Activated B cell treated with CpG ODN at 0.5 μM for 24 hours (primary cell): ENCODE measurements around the gene MUCL3. TPM values are rescaled to one million over a fixed set of nuclear protein-coding genes. Genes with fewer than 3 reads are reported as not detected.
A peak's percentile ranks its signal among the peaks of the same experiment; 100 is the strongest.

Experiments
- ATAC-seq: fragments of 200-7000 bp; cut with Tn5 transposase; one replicate; pipeline ENCODE4 v1.10.0; 2021; ENCODE audit warnings: low read depth, mild to moderate bottlenecking, moderate library complexity
- CTCF ChIA-PET: fragments of 350-600 bp; sonication (Branson Sonifier 250); formaldehyde crosslinking; loops from one replicate; lab custom pipeline; 2021; ENCODE audit warnings: antibody characterized with exemption; lab: Charles Lee
- POLR2A ChIA-PET: fragments of 350-600 bp; sonication (Branson Sonifier 250); formaldehyde crosslinking; loops from one replicate; lab custom pipeline; 2021; ENCODE audit warnings: antibody characterized with exemption; lab: Charles Lee
- DNase-seq: peaks from one replicate; pipeline ENCODE4 v3.0.0; 2022
- H3K27ac Mint-ChIP-seq: one replicate; pipeline ENCODE4 v1.8.0; 2020; ENCODE audit warnings: mixed read lengths
- H3K27me3 Mint-ChIP-seq: one replicate; pipeline ENCODE4 v1.8.0; 2021; ENCODE audit warnings: mixed read lengths
- H3K36me3 Mint-ChIP-seq: one replicate; pipeline ENCODE4 v1.8.0; 2021; ENCODE audit warnings: low read depth, mixed read lengths
- H3K4me1 Mint-ChIP-seq: one replicate; pipeline ENCODE4 v1.8.0; 2021; ENCODE audit warnings: mixed read lengths
- H3K4me3 Mint-ChIP-seq: one replicate; pipeline ENCODE4 v1.8.0; 2020; ENCODE audit warnings: mild to moderate bottlenecking, mixed read lengths
- H3K9me3 Mint-ChIP-seq: one replicate; pipeline ENCODE4 v1.8.0; 2020; ENCODE audit warnings: mixed read lengths
- intact Hi-C: fragments of 100-400 bp; cut with micrococcal nuclease; formaldehyde crosslinking; loops from one replicate; pipeline ENCODE4 v1.15.1; 2024
- total RNA-seq: library from RNA; stranded (reverse); gene quantifications from 2 replicates; pipeline ENCODE4 v1.2.3, GENCODE V29; 2022
- TF ChIP-seq, protein P1 (sequence below): fragments of 200-600 bp; IDR thresholded peaks from one replicate; pipeline ENCODE4 v1.8.0; 2022; ENCODE audit warnings: antibody characterized with exemption, mild to moderate bottlenecking

The MUCL3 gene
- total RNA-seq, 1 donor from 2014 or later, result not detected

DNA sequence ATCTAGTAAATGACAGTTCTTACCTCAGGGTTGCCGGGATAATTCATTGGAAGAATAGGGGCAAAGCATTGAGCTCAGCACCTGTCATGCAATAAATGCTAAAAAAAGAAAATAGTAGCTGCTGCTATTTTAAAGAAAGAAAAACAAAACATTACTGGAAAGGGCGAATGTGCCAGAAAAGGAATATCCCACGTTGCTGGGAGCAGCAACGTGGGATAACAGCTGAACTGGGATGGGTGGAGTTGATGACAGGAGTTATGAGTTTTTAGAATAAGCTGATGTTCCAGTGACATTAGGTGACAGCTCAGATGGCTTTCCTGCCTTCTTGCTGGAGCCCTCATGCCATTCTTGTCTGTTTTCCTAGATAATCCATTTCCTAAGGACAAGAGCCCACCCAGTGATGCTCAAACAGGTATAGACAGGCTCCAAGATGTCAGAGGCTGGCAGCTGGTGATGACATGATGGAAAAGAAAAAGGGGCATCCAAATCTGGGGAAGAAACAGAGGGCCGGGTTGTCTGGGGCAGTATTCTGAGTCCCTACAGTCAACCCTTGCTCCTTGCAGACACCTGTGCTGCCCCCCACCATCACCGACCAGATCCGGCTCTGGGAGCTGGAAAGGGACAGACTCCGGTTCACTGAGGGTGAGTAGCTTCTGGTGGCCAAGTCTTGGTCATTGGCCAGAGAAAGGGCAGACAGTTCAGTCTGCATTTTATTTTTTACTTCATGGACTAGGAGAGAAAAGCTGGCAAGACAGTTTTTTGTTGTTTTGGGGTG, 27.8 kb upstream of the MUCL3 start:
- ChIA-PET POLR2A (interaction anchor here (0.6 to 2.7 kb wide), 6 partner anchors 9 to 295 kb away, joined by 3 to 22 read pairs (median 8); partner anchors contain the start of genes DDR1 and MRPS18B), CTCF (interaction anchor here (0.8 to 3.4 kb wide), 11 partner anchors 28 to 174 kb away, joined by 3 to 25 read pairs (median 4); no protein-coding TSS in a partner anchor)
- Mint-ChIP-seq H3K36me3 (peaks cover 63% of the 10 kb centered on the region), H3K27me3 (no peaks in the 10 kb centered on the region), H3K4me1 (peaks cover 35% of the 10 kb centered on the region), H3K4me3 (peak overlapping the region; percentile 90), H3K27ac (peak overlapping the region; percentile 75), H3K9me3 (no peaks in the 10 kb centered on the region)
- TF ChIP-seq, protein P1, sequence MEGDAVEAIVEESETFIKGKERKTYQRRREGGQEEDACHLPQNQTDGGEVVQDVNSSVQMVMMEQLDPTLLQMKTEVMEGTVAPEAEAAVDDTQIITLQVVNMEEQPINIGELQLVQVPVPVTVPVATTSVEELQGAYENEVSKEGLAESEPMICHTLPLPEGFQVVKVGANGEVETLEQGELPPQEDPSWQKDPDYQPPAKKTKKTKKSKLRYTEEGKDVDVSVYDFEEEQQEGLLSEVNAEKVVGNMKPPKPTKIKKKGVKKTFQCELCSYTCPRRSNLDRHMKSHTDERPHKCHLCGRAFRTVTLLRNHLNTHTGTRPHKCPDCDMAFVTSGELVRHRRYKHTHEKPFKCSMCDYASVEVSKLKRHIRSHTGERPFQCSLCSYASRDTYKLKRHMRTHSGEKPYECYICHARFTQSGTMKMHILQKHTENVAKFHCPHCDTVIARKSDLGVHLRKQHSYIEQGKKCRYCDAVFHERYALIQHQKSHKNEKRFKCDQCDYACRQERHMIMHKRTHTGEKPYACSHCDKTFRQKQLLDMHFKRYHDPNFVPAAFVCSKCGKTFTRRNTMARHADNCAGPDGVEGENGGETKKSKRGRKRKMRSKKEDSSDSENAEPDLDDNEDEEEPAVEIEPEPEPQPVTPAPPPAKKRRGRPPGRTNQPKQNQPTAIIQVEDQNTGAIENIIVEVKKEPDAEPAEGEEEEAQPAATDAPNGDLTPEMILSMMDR, result no peak
- ATAC-seq, result no peak
- intact Hi-C loops, result no loop called here
- no peak for DNase-seq

DNA sequence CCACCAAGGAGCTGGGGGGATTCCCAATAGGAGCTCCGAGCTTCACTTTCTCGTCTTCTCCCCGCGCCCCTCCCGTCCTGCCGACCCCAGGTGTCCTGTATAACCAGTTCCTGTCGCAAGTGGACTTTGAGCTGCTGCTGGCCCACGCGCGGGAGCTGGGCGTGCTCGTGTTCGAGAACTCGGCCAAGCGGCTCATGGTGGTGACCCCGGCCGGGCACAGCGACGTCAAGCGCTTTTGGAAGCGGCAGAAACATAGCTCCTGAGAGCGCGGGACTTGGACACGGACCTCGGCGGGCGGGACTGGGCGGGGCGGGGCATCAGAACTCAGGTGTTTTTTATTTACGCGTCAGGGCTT, 27.1 kb upstream of the MUCL3 start:
- H3K9me3 Mint-ChIP-seq, result no peaks in the 10 kb centered on the region
- peak overlapping the region; percentile 90 for H3K4me3 Mint-ChIP-seq
- no peak for DNase-seq
- POLR2A ChIA-PET, result interaction anchor here (0.6 to 2.7 kb wide), 10 partner anchors 10 to 245 kb away, joined by 3 to 22 read pairs (median 4); partner anchors contain the start of genes DDR1 and TCF19
- CTCF ChIA-PET, result interaction anchor here (0.7 to 3.4 kb wide), 18 partner anchors 10 to 181 kb away, joined by 3 to 25 read pairs (median 3); partner anchors contain the start of gene IER3
- H3K27ac Mint-ChIP-seq, result peak overlapping the region; percentile 75
- peaks cover 29% of the 10 kb centered on the region for H3K4me1 Mint-ChIP-seq
- ATAC-seq, result no peak
- peaks cover 66% of the 10 kb centered on the region for H3K36me3 Mint-ChIP-seq
- H3K27me3 Mint-ChIP-seq, result no peaks in the 10 kb centered on the region
- intact Hi-C loops, result loop anchor here (1.0 to 2.0 kb wide), 3 partner anchors 29 to 85 kb away; partner anchors contain the start of gene DDR1
- TF ChIP-seq, protein P1, result no peak

DNA sequence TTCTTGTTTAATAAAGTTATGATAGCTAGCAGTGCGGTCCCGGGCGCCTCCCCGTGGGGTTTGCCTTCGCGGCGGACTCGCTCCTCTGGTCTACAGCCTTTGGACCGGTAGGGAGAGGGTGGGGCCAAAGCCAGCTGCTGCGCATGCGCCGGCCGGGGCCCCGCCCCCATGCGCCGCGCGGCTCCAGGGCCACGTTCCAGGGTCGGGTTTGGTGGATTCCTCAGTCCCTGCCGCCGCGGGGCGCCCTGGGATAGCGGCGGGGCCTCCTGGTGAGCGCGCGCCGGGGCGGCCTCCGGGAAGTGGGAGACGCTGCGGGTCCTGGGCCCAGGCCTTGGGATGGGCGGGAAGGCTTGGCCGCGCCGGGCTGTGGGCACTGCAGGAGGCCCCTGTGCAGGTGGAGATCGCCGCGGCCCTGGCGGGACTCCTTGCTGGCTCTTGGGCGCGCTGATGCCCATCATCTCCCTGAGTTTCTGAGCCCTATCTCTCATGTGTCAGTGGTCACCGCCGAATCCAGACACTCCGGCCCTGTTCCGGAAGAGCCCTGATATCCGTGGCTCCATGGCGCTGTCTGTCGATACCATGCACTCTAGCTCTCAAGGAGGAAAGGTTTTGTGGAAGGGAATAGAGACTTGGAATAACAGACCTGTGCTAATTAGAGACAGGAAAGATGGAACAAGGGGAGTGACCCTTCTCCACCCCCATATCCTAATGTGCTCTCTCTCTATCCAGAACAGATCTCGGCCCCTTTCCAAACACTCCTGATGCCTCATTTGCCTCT, 26.5 kb upstream of the MUCL3 start, which contains the start of gene VARS2:
Gene VARS2, plus strand, starts transcription at position 163 of the 778 bp plus-strand sequence. Its CDS starts 599 bp downstream, at position 762.
- CTCF ChIA-PET, result interaction anchor here (0.7 to 3.4 kb wide), 17 partner anchors 11 to 181 kb away, joined by 3 to 25 read pairs (median 3); partner anchors contain the start of gene IER3
- ATAC-seq (peak; percentile 96), DNase-seq (peak; percentile 94)
- peak within 1 kb of the TSS; percentile 81 for H3K27ac Mint-ChIP-seq
- peak within 1 kb of the TSS; percentile 90 for H3K4me3 Mint-ChIP-seq
- H3K9me3 Mint-ChIP-seq, result no peaks in the 10 kb centered on the region
- intact Hi-C loops, result loop anchor here (1.0 to 2.0 kb wide), 3 partner anchors 29 to 86 kb away; partner anchors contain the start of gene DDR1
- H3K4me1 Mint-ChIP-seq, result peaks cover 24% of the 10 kb centered on the region
- POLR2A ChIA-PET, result interaction anchor here (0.6 to 2.7 kb wide), 10 partner anchors 10 to 244 kb away, joined by 3 to 22 read pairs (median 4); partner anchors contain the start of genes DDR1 and TCF19
- TF ChIP-seq, protein P1, result no peak
- peaks cover 70% of the 10 kb centered on the region for H3K36me3 Mint-ChIP-seq
- H3K27me3 Mint-ChIP-seq, result no peaks in the 10 kb centered on the region

DNA sequence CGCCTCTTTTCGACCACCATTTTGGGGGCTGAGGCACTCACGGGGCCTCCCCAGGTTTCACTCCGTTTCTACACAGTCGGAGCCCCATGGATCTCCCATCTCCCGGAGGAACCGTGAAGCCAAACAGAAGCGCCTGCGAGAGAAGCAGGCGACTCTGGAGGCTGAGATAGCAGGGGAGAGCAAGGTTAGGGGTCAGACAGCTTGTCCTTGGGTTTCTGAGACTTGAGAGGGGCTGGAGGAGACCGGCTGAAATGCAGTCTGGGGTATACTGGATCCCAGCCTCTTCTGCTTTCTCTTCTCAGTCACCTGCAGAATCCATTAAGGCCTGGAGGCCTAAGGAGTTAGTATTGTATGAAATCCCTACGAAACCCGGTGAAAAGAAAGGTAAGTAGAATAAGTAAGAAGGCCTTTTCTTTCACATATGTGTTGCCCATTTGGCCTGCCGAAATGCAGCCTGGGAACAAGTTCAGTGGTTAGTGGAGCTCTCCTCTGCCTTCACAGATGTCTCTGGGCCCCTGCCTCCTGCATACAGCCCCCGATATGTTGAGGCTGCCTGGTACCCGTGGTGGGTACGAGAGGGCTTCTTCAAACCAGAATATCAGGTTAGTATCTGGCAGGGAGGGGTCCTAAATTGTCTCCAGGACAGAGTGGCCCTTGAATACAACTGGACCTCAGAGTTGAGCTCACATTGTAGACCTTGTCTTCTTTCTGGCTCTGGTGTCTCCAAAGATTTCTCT, 25.8 kb upstream of the MUCL3 start:
- intact Hi-C loops, result loop anchor here (1.0 to 2.0 kb wide), 5 partner anchors 30 to 164 kb away; partner anchors contain the start of gene DDR1
- Mint-ChIP-seq H3K36me3 (peaks cover 72% of the 10 kb centered on the region), H3K27ac (peak overlapping the region; percentile 81), H3K4me1 (peaks cover 24% of the 10 kb centered on the region), H3K4me3 (peak overlapping the region; percentile 90), H3K9me3 (no peaks in the 10 kb centered on the region), H3K27me3 (no peaks in the 10 kb centered on the region)
- CTCF ChIA-PET, result interaction anchor here (0.8 to 4.3 kb wide), 9 partner anchors 15 to 172 kb away, joined by 3 to 41 read pairs (median 6); no protein-coding TSS in a partner anchor
- POLR2A ChIA-PET, result interaction anchor here (1.2 to 2.7 kb wide), 5 partner anchors 11 to 165 kb away, joined by 3 to 17 read pairs (median 8); no protein-coding TSS in a partner anchor
- TF ChIP-seq, protein P1, result no peak
- DNase-seq, result no peak
- no peak for ATAC-seq
